RWPE2 (cell line): ENCODE measurements around the gene STXBP4.

ENCODE experiments used
- ATAC-seq: fragments of 200-7000 bp; cut with Tn5 transposase; 3 replicates; pipeline ENCODE4 v1.9.1; 2021; ENCODE audit warnings: low read depth
- DNase-seq: peaks from one replicate; pipeline ENCODE4 v3.0.0-alpha.2; 2020; ENCODE audit warnings: low spot score
- H3K27ac ChIP-seq: fragments of 450-650 bp; 2 replicates; pipeline ENCODE4 v1.5.1; 2017; ENCODE audit warnings: mild to moderate bottlenecking; ENCODE audit not compliant: poor library complexity, severe bottlenecking
- H3K27me3 ChIP-seq: fragments of 250-450 bp; sonication (Bioruptor Pico); 2 replicates; pipeline ENCODE4 v1.5.1; 2021; ENCODE audit warnings: mild to moderate bottlenecking, moderate library complexity; ENCODE audit not compliant: insufficient read depth, poor library complexity, severe bottlenecking
- H3K36me3 ChIP-seq: fragments of 250-450 bp; sonication (Bioruptor Pico); 2 replicates; pipeline ENCODE4 v1.5.1; 2020; ENCODE audit warnings: low read depth, mild to moderate bottlenecking, moderate library complexity
- H3K4me1 ChIP-seq: fragments of 250-450 bp; sonication (Bioruptor Pico); 2 replicates; pipeline ENCODE4 v1.5.1; 2021; ENCODE audit warnings: mild to moderate bottlenecking, moderate library complexity; ENCODE audit not compliant: insufficient read depth, poor library complexity, severe bottlenecking
- H3K4me3 ChIP-seq: fragments of 250-450 bp; sonication (Bioruptor Pico); 2 replicates; pipeline ENCODE4 v1.5.1; 2021; ENCODE audit warnings: mild to moderate bottlenecking, moderate library complexity; ENCODE audit not compliant: severe bottlenecking
- H3K9me3 ChIP-seq: fragments of 250-450 bp; sonication (Bioruptor Pico); 2 replicates; pipeline ENCODE4 v1.5.1; 2021; ENCODE audit warnings: mild to moderate bottlenecking, moderate library complexity; ENCODE audit not compliant: severe bottlenecking
- TF ChIP-seq, protein P1 (sequence below): fragments of 450-650 bp; IDR thresholded peaks from one replicate; pipeline ENCODE4 v1.5.1; 2017; ENCODE audit warnings: mild to moderate bottlenecking, moderate library complexity; ENCODE audit not compliant: poor library complexity, severe bottlenecking

Gene STXBP4

DNA sequence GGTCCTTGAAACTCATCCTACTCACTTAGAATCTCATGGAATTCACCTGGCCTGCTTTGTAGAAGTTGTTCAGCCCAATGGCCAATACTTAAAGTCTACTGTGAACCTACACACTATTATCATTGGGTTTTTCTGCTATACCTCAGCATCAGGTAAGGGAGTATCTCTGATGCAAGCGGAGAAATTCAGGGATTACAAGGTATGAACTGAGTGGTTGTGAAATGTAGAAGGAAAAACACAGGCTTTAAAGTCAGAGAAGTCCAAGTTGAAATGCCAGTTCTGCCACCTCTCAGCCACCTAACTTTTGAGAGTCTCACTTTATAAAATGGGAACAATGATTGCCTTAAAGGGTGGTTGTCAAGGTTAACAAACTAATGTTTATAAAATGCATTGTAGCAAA is 31.1 kb upstream of the STXBP4 start:
- Histone ChIP-seq H3K27ac (no peak overlapping the region), H3K9me3 (no peaks in the 10 kb centered on the region), H3K27me3 (no peaks in the 10 kb centered on the region), H3K4me1 (no peaks in the 10 kb centered on the region), H3K4me3 (no peak overlapping the region), H3K36me3 (peaks cover 91% of the 10 kb centered on the region)
- TF ChIP-seq, protein P1, sequence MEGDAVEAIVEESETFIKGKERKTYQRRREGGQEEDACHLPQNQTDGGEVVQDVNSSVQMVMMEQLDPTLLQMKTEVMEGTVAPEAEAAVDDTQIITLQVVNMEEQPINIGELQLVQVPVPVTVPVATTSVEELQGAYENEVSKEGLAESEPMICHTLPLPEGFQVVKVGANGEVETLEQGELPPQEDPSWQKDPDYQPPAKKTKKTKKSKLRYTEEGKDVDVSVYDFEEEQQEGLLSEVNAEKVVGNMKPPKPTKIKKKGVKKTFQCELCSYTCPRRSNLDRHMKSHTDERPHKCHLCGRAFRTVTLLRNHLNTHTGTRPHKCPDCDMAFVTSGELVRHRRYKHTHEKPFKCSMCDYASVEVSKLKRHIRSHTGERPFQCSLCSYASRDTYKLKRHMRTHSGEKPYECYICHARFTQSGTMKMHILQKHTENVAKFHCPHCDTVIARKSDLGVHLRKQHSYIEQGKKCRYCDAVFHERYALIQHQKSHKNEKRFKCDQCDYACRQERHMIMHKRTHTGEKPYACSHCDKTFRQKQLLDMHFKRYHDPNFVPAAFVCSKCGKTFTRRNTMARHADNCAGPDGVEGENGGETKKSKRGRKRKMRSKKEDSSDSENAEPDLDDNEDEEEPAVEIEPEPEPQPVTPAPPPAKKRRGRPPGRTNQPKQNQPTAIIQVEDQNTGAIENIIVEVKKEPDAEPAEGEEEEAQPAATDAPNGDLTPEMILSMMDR, result no peak
- DNase-seq, result no peak
- ATAC-seq, result no peak

DNA sequence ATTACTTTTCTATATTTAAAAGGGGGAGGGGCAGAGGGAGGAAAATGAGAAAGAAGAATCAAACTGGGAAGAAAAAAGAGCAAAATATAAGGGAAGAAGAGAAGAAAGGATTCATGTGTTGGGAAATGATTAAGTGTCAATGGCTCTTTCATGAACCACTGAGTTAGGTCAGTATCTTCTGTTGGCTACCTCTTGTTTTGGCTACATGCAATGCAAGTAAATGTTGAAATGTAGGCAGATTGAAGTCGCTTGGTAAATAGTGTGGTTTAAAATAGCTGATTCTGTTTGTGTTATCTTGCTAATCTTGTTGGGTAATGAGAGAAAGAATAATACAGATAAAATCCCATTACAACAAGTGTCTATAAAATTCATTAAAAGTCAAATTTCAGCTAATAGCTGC is 27.3 kb upstream of the STXBP4 start:
- Histone ChIP-seq H3K27me3 (no peaks in the 10 kb centered on the region), H3K27ac (no peak overlapping the region), H3K4me1 (no peaks in the 10 kb centered on the region), H3K36me3 (peaks cover 75% of the 10 kb centered on the region), H3K4me3 (no peak overlapping the region), H3K9me3 (no peaks in the 10 kb centered on the region)
- no peak for DNase-seq
- no peak for ATAC-seq
- TF ChIP-seq, protein P1, result no peak

DNA sequence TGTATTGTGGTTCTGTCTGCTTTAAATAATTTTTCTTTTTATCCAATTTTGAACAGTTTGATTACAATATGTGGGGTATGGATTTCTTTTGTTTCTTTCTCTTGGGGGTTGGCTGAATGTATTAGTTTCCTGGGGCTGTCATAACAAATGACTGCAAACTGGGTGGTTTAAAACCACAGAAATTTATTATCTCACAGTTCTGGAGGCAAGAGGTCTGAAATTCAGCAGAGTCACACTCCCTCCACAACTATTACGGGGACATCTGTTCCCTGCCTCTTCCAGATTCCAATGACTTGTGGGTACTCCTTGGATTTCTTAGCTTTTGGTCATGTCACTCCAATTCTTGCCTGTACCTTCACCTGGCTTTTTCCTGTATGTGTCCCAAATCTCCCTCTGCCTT is 23.8 kb upstream of the STXBP4 start:
- no peak overlapping the region for H3K27ac ChIP-seq
- DNase-seq, result no peak
- peaks cover 65% of the 10 kb centered on the region for H3K36me3 ChIP-seq

DNA sequence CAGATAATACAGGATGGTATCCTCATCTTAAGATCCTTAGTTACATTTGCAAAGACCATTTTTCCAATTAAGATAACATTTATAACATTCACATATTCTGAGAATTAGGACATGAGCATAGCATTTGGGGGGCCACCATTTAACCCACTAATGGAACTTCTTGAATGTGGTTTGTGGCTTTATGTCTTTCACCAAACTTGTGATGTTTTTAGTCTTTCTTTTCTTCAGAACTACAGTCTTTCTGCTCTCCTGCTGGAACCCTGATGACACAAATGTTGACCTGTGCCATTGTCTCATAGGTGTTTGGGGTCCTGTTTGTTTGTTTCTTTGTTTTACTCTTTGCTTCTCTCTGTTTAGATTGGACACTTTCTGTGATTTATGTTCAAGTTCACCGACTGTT is 23.3 kb upstream of the STXBP4 start:
- DNase-seq (no peak), ATAC-seq (no peak)
- Histone ChIP-seq H3K27ac (no peak overlapping the region), H3K4me3 (no peak overlapping the region), H3K9me3 (no peaks in the 10 kb centered on the region), H3K36me3 (peaks cover 65% of the 10 kb centered on the region), H3K4me1 (peaks cover 13% of the 10 kb centered on the region), H3K27me3 (no peaks in the 10 kb centered on the region)
- TF ChIP-seq, protein P1, result no peak

More for the DNA sequence above, 23.8 kb upstream of the STXBP4 start:
- Histone ChIP-seq H3K4me1 (peaks cover 13% of the 10 kb centered on the region), H3K27me3 (no peaks in the 10 kb centered on the region), H3K9me3 (no peaks in the 10 kb centered on the region), H3K4me3 (no peak overlapping the region)
- ATAC-seq, result no peak
- TF ChIP-seq, protein P1, result no peak

DNA sequence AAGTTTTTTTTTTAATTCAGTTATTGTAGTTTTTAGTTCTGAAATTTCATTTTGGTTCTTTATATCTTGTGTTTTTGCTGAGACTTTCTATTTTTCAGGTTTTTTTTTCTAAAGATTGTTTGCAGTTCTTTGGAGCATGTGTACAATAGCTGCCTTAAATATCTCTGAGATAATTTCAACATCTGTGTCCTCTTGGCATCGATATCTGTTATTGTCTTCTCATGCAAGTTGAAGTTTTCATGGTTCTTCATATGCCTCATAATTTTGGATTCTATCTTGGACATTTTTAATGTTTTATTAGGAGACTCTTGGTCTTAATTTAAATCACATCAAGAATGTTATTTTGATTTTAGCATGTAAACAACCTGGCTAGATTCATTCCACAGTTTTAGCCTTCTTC is 22.9 kb upstream of the STXBP4 start:
- Histone ChIP-seq H3K27ac (no peak overlapping the region), H3K36me3 (peaks cover 65% of the 10 kb centered on the region), H3K4me3 (no peak overlapping the region), H3K4me1 (peaks cover 13% of the 10 kb centered on the region), H3K27me3 (no peaks in the 10 kb centered on the region), H3K9me3 (no peaks in the 10 kb centered on the region)
- TF ChIP-seq, protein P1, result no peak
- no peak for DNase-seq
- ATAC-seq, result no peak
